K562 (cell line): ENCODE measurements around the gene ALKBH2. TPM values are rescaled to one million over a fixed set of nuclear protein-coding genes. Genes with fewer than 3 reads are reported as not detected.

ENCODE experiments used
- ARID2 ChIP-seq: fragments of 450-650 bp; IDR thresholded peaks from 2 replicates; pipeline ENCODE4 v1.6.1; 2017; ENCODE audit warnings: antibody characterized with exemption, mild to moderate bottlenecking
- BRF1 ChIP-seq: IDR thresholded peaks from 3 replicates; pipeline ENCODE4 v1.6.1; 2011; ENCODE audit warnings: borderline replicate concordance, mild to moderate bottlenecking; ENCODE audit not compliant: insufficient read length; ENCODE audit errors: extremely low read depth
- CC2D1A ChIP-seq: fragments of 450-650 bp; IDR thresholded peaks from 2 replicates; pipeline ENCODE4 v1.6.1; 2017; ENCODE audit warnings: mild to moderate bottlenecking
- EP300 ChIP-seq: IDR thresholded peaks from 2 replicates; pipeline ENCODE4 v1.6.1; 2012; ENCODE audit warnings: low read length, improper control_type of control experiment
- ETV5 ChIP-seq: sonication (generic); formaldehyde crosslinking; IDR thresholded peaks from 2 replicates; pipeline ENCODE4 v1.4.0; 2020; ENCODE audit warnings: low read depth, mild to moderate bottlenecking, missing genetic modification reagents
- FOXM1 ChIP-seq, 2 experiments: fragments of 450-650 bp in 1 of 2; sonication (generic) in 1 of 2; formaldehyde crosslinking in 1 of 2; IDR thresholded peaks; 2 replicates each; pipeline versions ENCODE4 v1.6.1 to v1.9.0; 2017 to 2022; ENCODE audit warnings: low read depth in 2 of 2, mild to moderate bottlenecking in 2 of 2, missing genetic modification reagents in 1 of 2, moderate library complexity in 1 of 2
- POLR3A ChIP-seq: IDR thresholded peaks from 2 replicates; pipeline ENCODE4 v1.6.1; 2011; ENCODE audit warnings: borderline replicate concordance, mild to moderate bottlenecking, moderate library complexity; ENCODE audit not compliant: insufficient read length, insufficient read depth; ENCODE audit errors: extremely low read depth
- RBM22 ChIP-seq: fragments of 200-400 bp; formaldehyde crosslinking; IDR thresholded peaks from 2 replicates; pipeline ENCODE4 v1.6.1; 2018; ENCODE audit warnings: low read length, low read depth; ENCODE audit not compliant: poor library complexity, severe bottlenecking
- SAP30 ChIP-seq: fragments of 200-600 bp; sonication (generic); IDR thresholded peaks from 2 replicates; pipeline ENCODE4 v1.6.1; 2012; ENCODE audit warnings: borderline replicate concordance, low read depth, mild to moderate bottlenecking, moderate library complexity, low read length, control low read depth, inconsistent platforms; ENCODE audit not compliant: insufficient read depth, poor library complexity, severe bottlenecking
- SNRNP70 ChIP-seq: fragments of 200-400 bp; formaldehyde crosslinking; optimal IDR thresholded peaks from 2 replicates; pipeline ENCODE3; 2017; ENCODE audit warnings: low read depth, low read length
- SPI1 ChIP-seq: IDR thresholded peaks from 2 replicates; pipeline ENCODE4 v1.6.1; 2011; ENCODE audit warnings: low read depth, low read length, control low read depth, borderline replicate concordance
- TAL1 ChIP-seq: fragments of 450-650 bp; IDR thresholded peaks from 2 replicates; pipeline ENCODE4 v1.6.1; 2016; ENCODE audit warnings: mild to moderate bottlenecking
- ZNF174 ChIP-seq: fragments of 250-450 bp; sonication (Bioruptor Pico); IDR thresholded peaks from 2 replicates; pipeline ENCODE4 v1.4.0; 2020; ENCODE audit warnings: mild to moderate bottlenecking
- ZNF445 ChIP-seq: fragments of 250-450 bp; sonication (Bioruptor Pico); IDR thresholded peaks from 2 replicates; pipeline ENCODE4 v1.4.0; 2020; ENCODE audit warnings: low read depth, mild to moderate bottlenecking, moderate library complexity
- polyA plus RNA-seq, 8 experiments: library from polyadenylated mRNA; depleted of rRNA in 4 of 8; stranded (reverse) in 5 of 8; unstranded in 3 of 8; fragments of >200 nt; fragmentation: Nextera tagmentation in 2 of 8; fragmentation: Illumina TruSeq in 1 of 8; extraction: Ambion mirVana in 2 of 8; extraction: Trizol in 1 of 8; gene quantifications; 2 replicates each; pipeline versions ENCODE4 v1.2.1 to v1.2.3, GENCODE V29; 2011 to 2014; ENCODE audit warnings: inconsistent platforms in 1 of 8, missing spikeins in 1 of 8
- total RNA-seq, 7 experiments: library from RNA; depleted of rRNA in 6 of 7; stranded (reverse); fragments of >200 nt in 6 of 7; fragmentation: Illumina TruSeq in 2 of 7; extraction: Trizol in 2 of 7; gene quantifications; 2 replicates each; pipeline versions ENCODE4 v1.2.1 to v1.2.3, GENCODE V29; 2011 to 2021; ENCODE audit warnings: low replicate concordance in 1 of 7
- TF ChIP-seq, protein P1 (sequence below), 3 experiments: fragments of 200-800 bp in 1 of 3; fragments of 250-450 bp in 1 of 3; fragments of 450-650 bp in 1 of 3; sonication (Bioruptor Pico) in 1 of 3; sonication (Bioruptor generic) in 1 of 3; formaldehyde crosslinking in 1 of 3; IDR thresholded peaks; 2 replicates each; pipeline versions ENCODE4 v1.6.1 to v1.8.0; 2016 to 2022; ENCODE audit warnings: mild to moderate bottlenecking in 2 of 3, missing genetic modification characterization in 2 of 3, missing compliant biosample characterization in 1 of 3, moderate library complexity in 1 of 3
- TF ChIP-seq, protein P2 (sequence below): fragments of 150-350 bp; IDR thresholded peaks from 2 replicates; pipeline ENCODE4 v1.6.1; 2014; ENCODE audit warnings: low read depth, mild to moderate bottlenecking, low read length, borderline replicate concordance
- TF ChIP-seq, protein P3 (sequence below): fragments of 450-650 bp; conservative IDR thresholded peaks from 2 replicates; pipeline ENCODE4 v1.6.1; 2016; ENCODE audit warnings: missing genetic modification characterization, low read depth, mild to moderate bottlenecking, control low read depth, missing compliant biosample characterization

Gene ALKBH2
- total and polyA plus RNA-seq, 9 of the 15 experiments (the other 6 are each of a cell fraction or from before 2014, with no cell fraction given) = 5.9 to 56.1 (median 41.9) TPM

DNA sequence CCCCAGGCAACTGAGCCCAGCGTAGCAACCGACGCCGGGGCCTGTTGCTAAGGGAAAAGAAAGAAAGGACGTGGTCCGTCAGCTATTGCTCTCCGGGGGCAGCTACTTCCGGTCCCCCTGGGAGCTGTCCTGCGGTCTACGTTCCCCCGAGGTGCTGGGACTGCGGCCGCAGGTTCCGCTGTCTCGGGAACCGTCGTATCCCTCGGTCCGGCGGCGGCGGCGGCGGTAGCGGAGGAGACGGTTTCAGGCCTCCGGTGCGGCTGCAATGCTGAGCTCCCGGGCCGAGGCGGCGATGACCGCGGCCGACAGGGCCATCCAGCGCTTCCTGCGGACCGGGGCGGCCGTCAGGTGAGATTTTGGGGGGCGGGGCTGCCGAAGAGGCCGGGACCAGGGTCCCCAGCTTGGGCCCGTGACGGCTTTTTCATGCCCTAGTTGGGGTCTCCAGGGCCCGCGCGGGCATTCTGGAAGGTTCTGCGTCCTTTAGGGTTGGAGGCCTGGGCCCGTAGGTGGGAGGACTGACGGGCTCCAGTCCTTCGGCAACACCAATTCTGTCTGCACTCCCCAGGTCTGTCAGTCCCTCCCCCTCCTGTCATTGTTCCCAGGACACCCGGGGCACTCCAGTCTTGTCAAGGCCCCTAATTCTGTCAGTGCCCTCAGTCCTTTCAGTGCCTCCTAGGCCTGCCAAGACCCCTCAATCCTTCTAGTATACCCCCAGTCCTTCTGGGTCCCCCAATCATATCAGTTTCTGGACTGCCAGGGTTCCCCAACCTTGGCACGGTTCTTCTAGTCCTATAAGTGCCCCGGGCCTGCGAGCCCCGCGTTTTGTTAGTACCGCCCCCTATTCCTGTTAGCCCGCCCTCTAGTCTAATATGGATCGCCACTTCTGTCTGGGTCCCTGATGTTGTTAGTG, 40.6 kb downstream of the ALKBH2 start, which contains the start of gene USP30 (continued):
- no peak for TF ChIP-seq ZNF174 (CRISPR knock-in tag)
- TF ChIP-seq BRF1 = no peak
- no peak for TF ChIP-seq SPI1
- no peak for TF ChIP-seq TAL1
- TF ChIP-seq ARID2 = no peak
- no peak for TF ChIP-seq SNRNP70
- TF ChIP-seq FOXM1 (IDR thresholded peaks at IDR 0.05; ENCODE audit: low read depth) = no peak; the same call in 1 of the 2 replicates
- no peak for TF ChIP-seq FOXM1 (CRISPR knock-in tag; IDR thresholded peaks at IDR 0.05; ENCODE audit: low read depth)
- TF ChIP-seq CC2D1A = no peak
- TF ChIP-seq ETV5 = no peak; the same call in 1 of the 2 replicates
- TF ChIP-seq POLR3A = no peak
- TF ChIP-seq ZNF445 (CRISPR knock-in tag) = no peak
- peak; percentile 90 for TF ChIP-seq RBM22
- TF ChIP-seq EP300 = peak; percentile 14; the same call in 1 of the 2 replicates
- TF ChIP-seq, protein P1, sequence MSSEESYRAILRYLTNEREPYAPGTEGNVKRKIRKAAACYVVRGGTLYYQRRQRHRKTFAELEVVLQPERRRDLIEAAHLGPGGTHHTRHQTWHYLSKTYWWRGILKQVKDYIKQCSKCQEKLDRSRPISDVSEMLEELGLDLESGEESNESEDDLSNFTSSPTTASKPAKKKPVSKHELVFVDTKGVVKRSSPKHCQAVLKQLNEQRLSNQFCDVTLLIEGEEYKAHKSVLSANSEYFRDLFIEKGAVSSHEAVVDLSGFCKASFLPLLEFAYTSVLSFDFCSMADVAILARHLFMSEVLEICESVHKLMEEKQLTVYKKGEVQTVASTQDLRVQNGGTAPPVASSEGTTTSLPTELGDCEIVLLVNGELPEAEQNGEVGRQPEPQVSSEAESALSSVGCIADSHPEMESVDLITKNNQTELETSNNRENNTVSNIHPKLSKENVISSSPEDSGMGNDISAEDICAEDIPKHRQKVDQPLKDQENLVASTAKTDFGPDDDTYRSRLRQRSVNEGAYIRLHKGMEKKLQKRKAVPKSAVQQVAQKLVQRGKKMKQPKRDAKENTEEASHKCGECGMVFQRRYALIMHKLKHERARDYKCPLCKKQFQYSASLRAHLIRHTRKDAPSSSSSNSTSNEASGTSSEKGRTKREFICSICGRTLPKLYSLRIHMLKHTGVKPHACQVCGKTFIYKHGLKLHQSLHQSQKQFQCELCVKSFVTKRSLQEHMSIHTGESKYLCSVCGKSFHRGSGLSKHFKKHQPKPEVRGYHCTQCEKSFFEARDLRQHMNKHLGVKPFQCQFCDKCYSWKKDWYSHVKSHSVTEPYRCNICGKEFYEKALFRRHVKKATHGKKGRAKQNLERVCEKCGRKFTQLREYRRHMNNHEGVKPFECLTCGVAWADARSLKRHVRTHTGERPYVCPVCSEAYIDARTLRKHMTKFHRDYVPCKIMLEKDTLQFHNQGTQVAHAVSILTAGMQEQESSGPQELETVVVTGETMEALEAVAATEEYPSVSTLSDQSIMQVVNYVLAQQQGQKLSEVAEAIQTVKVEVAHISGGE (CRISPR knock-in tag; IDR thresholded peaks at IDR 0.05) = peak; percentile 99 to 100 (median 100)
- TF ChIP-seq SAP30 = no peak
- TF ChIP-seq, protein P2, sequence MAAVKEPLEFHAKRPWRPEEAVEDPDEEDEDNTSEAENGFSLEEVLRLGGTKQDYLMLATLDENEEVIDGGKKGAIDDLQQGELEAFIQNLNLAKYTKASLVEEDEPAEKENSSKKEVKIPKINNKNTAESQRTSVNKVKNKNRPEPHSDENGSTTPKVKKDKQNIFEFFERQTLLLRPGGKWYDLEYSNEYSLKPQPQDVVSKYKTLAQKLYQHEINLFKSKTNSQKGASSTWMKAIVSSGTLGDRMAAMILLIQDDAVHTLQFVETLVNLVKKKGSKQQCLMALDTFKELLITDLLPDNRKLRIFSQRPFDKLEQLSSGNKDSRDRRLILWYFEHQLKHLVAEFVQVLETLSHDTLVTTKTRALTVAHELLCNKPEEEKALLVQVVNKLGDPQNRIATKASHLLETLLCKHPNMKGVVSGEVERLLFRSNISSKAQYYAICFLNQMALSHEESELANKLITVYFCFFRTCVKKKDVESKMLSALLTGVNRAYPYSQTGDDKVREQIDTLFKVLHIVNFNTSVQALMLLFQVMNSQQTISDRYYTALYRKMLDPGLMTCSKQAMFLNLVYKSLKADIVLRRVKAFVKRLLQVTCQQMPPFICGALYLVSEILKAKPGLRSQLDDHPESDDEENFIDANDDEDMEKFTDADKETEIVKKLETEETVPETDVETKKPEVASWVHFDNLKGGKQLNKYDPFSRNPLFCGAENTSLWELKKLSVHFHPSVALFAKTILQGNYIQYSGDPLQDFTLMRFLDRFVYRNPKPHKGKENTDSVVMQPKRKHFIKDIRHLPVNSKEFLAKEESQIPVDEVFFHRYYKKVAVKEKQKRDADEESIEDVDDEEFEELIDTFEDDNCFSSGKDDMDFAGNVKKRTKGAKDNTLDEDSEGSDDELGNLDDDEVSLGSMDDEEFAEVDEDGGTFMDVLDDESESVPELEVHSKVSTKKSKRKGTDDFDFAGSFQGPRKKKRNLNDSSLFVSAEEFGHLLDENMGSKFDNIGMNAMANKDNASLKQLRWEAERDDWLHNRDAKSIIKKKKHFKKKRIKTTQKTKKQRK = no peak
- TF ChIP-seq, protein P3, sequence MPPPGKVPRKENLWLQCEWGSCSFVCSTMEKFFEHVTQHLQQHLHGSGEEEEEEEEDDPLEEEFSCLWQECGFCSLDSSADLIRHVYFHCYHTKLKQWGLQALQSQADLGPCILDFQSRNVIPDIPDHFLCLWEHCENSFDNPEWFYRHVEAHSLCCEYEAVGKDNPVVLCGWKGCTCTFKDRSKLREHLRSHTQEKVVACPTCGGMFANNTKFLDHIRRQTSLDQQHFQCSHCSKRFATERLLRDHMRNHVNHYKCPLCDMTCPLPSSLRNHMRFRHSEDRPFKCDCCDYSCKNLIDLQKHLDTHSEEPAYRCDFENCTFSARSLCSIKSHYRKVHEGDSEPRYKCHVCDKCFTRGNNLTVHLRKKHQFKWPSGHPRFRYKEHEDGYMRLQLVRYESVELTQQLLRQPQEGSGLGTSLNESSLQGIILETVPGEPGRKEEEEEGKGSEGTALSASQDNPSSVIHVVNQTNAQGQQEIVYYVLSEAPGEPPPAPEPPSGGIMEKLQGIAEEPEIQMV (tag) = no peak
